Central memory CD4-positive, alpha-beta T cell (primary cell): ENCODE results near the gene INPP5A.
"Not testable (repeated sequence)": the region's sequence is repeated elsewhere in the genome, so short reads cannot be mapped to it uniquely, and the experiment has no call there.

Source experiments
- DNase-seq: peaks from one replicate; pipeline ENCODE4 v3.0.0; 2022

INPP5A gene

DNA sequence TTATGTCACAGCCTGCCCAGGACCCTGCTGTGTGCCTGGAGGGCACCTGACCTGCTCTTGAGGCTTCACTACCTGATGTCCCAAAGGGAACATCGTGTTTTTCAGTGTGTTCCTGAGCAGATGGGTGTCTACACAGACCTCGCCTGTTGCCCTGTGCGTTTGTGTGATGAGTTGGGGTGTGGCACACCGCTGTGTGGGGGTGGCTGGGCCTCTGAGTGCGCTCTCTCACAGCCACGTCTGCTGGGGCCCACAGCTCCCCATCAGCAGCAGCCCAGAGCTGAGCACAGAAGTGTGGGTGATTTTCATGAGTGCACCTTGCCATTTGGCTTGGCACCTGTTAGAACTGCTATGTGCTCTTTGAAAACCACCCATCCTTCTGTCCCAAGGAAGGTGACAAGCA lies 126.8 kb downstream of the INPP5A start:
- no peak for DNase-seq

DNA sequence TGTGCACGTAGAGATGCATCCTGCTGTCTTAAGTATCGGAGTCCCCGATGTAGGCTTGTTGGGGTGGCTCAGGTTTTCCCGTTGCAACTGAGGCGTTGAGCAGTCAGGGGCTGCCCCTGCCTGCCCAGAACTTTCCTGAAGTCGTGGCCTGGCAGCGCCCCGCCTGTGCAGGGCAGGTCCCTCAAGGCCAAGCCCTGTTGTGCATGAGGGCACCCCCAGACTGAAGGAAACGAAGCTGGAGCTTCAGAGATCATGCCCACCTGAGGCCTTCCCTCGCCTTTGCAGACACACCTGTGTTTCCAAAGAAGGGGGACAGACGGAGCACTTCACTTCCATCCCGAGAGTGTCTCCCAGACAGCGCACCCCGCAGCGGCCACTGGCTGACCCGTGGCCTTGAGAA lies 127.3 kb downstream of the INPP5A start:
- DNase-seq = no peak

DNA sequence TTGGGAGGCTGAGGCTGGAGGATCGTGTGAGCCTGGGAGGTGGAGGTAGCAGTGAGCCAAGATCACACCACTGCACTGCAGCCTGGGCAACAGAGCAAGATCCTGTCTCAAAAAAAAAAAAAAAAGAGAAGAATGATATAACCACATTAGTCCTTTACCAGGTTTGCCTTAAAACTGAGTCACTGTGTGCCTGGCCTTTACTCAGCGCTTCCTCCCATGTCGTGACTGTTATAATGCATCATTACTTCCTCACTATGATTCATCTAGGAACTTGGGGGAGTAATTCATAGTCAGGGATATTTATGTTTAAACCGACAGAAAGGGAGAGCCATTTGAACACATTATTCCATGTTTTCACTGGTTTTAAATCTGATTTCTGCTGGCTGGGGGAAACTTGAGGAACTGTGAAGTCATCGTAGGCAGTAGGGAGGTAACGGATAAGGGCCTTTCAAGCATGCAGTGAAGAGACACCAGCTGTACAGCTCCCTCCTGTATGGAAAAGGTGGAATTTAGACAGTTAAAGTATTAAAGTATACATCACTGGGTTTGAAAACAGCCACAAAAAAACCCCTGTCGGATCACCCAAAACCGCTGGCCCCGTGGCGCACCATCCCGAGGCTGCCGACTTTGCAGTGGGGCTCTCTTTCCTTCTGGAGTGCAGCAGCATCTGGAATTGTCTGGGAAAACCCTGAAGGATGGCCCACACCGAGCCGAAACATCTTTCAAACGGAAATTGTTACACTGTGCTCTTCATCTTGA lies 128.5 kb downstream of the INPP5A start:
- DNase-seq = no peak

DNA sequence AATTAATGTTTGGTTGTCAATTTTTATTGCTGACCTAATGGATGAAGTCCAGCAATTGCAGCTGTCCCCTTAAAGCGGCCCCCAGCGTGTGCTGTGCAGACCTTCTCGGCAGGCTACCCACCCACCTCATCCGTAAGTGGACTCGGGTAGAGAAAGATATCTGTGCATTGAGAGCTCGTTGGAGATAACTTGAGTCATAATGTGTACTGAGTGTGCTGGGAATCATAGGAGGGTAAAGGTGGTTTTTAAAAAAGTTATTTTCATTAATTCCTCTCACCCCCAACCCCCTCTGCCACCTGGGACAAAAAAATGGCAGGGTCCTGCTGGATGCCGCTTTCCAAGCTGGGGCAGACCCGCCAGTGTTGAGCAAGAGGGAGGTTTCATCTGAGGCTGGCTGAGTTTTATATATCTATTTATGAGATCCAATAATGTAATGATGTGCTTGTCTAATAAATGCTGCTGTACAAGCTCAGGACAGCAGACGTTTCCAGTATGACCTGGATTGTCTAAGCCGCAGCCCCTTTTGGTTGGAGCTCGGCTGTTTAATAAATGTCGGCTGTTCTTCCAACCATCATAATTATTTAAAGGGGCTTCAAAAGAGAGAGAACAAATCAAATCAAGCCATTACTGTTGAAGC lies 129.2 kb downstream of the INPP5A start:
- no peak for DNase-seq

DNA sequence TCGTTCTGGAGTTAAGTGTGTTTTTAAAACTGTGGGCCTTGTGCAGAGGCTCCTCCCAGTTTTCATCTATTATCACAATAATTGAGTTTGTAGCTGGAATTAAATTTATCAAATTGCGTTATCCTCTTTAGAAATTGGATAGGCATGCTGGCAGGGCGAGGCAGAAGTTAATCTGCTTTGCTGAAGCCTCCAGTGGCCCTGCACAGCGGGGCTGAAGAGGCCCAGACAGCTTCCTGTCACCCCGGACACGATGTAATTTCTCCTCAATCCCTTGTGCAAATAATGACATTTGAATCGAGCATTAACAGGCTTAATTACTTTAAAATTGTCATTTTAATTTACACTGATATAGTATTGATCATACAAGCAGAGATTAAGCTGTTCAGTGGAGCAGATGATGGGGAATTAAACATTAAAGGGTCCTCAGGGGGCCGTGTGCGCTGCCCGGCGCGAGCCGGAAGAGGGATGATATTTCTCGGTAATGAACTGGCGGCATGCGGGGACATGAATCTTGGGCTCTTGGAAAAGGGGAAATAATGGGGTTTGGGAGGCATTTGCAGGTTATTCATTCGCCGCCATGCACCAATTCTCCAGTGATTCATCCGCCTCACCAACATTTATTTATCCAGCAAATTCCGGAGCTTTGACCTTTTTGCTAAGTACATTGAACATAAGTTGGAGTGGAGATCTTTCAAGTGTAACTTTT lies 129.9 kb downstream of the INPP5A start:
- DNase-seq = no peak

DNA sequence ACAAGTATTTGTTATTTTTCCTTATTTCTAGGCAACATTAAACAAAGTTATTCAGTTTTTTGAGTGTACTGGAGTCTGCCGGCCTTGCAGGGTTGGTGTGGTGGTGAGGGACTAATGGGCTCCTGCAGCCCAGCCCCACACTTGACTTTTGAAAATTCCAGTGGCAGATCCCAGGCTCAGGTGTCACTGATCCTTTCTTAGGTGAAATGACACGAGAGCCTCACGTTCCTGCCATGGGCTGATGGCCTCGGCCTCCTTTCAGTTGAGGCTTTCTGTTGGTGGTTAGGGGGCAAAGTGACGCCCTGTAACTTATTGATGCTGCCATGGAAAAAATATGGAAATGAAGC lies 130.4 kb downstream of the INPP5A start:
- no peak for DNase-seq

DNA sequence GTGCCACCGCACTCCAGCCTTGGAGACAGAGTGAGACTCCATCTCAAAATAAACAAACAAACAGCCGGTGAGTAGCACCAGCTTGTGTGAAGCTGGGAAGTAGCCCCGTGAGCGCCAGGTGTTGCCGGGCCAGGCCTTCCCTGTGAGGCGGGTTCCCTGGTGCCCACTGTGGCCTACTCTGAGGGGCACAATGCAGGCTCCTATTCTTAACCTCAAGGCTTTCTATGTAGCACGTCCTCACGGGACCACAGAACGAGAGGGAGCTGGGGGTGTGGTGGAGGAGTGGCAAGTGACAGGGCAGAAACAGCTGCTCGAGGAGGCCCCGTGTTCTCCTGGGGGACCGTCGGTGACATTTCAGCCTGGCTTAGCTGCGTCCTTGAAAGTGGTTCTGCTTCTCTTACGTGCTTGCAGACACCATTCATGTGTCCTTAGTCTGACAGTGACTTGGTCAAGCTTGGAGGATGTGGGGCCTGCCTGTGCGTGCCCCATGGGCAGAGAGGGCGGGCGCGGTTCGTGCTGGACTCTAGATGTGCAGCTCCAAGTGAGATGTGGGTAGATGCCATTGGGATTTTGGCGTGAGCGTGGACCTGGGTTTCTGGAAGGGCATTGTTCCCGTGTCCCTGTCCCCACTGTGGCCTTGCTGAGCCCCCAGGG lies 131.7 kb downstream of the INPP5A start:
- DNase-seq = no peak

DNA sequence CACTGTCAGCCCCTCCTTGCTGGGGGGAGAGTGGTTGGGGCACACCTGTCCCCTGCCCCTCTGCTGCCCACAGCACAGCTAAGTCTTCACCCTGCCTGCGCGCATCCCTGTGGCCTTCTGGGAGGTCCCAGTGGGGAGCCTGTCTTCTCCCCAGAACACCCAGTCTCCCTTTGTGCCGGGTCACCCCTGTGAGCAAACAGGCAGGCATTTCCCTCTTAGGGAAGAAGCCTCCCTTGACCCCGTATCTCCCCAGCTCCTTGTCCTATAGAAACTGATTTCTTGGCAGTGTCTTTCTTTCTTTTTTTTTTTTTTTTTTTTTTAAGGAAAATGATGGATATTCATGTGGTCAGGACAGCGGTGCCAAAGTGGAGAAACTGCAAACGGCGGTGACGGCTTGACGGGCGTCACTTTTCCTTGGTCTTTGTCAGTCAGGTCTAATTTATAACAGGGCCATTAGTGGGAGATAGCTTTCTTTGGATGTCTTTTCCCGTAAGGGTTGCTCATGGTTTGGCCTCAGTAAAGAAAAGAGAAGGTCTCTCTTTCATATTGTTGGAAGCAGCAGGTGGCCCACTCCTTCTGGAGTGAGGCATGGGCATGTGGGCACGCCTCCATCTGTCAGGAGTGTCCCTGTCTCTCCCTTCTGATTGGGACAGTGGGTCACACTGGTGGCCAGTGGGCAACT lies 133.1 kb downstream of the INPP5A start:
- DNase-seq = no peak

DNA sequence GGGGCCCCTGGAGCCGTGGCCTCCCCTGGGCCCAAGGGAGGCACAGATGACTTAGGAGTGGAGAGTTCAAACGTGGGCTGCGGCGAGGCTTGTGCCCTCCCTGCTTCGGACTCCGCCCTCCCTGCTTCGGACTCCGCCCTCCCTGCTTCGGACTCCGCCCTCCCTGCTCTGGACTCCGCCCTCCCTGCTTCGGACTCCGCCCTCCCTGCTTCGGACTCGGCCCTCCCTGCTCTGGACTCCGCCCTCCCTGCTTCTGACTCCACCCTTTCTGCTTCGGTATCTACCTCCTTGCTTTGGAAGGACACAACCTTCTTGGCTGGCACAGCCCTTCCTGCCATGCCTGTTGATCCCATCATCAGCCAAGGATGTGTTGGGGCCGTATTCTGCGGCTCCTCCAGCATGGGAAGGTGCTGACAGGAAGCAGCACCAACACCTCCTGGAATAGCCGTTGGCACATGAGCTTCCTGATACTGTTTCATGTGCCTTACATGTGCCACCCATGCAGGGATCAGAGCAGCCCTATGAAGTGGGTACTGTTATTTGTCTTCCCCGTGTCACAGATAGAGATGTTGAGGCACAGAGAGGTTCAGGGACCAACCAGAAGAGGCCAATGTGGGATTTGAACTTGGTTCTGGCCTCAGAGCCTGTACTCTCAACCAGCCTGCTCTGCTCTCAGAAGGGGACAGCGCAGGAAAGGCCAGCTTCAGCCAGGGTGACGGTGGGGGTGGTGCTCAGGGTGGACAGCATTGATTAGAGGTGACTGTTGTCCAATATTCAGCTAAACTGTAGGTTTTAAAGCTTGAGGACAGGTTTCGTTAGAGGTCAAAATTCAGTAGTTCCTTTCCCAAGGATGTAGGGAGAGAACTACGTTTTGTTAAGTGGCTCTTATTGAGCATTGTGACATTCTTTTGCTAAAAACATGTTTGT lies 133.9 kb downstream of the INPP5A start:
- DNase-seq = no peak

DNA sequence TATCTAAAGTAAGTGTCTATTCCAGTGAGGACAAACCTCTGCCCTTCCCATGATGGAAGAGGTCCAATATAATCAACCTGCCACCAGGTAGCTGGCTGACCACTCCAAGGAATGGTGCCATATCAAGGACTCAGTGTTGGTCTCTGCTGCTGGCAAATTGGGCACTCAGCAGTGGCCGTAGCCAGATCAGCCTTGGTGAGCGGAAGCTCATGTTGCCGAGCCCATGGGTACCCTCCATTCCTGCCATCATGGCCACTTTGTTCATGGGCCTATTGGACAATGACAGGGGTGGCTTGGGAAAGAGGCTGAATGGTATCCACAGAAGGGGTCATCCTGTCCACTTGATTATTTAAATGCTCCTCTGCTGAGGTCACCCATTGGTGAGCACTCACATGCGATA lies 136.2 kb downstream of the INPP5A start:
- not testable (repeated sequence) for DNase-seq

DNA sequence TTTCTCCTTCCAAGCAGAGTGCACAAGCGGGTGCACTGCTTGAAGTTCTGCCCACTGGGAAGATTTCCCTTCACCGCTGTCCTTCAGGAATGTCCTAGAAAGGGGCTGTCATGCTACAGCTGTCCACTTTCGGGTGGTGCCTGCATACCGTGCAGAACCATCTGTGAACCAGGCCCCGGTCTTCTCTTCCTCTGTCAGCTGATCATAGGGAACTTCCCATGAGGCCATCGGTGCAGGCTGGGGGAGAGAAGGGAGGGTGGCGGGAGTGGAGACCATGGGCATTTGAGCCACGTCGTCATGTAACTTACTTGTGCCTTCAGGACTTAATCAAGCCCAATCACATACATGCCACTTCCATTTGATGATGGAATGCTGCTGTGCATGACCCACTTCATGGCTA lies 136.7 kb downstream of the INPP5A start:
- no peak for DNase-seq

DNA sequence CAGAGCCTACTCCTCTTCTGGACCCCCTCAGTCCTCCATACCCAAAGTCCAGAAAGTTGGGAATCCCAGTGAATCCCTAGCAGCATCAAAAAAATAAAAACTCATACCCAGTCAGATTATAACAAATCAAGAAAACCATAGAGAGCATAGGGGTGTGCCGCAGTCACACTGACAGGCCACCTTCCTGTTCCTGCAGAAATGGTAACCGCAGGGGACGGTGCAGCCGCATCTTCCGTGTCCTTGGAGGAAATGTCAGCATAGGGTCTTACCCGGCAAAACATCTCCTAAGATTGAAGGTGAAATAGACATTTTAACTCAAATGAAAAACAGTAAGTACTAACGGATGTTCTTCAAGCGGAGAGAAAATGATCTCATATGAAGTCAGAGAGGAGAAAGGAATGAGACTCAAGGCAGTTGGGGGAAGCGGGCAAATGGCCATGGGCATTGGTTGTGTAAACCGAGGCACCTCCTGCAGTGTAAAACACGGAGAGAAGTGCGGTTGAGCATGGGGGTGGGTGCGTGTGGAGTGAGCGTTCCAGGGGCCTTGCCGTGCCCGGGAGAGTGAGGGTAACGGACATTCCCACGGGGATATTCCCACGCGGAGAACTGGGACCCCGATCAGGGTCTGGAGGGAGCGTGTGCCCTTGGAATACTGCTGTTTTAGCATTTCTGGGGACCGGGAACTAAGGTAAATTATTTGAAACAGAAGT lies 137.6 kb downstream of the INPP5A start:
- DNase-seq = no peak

DNA sequence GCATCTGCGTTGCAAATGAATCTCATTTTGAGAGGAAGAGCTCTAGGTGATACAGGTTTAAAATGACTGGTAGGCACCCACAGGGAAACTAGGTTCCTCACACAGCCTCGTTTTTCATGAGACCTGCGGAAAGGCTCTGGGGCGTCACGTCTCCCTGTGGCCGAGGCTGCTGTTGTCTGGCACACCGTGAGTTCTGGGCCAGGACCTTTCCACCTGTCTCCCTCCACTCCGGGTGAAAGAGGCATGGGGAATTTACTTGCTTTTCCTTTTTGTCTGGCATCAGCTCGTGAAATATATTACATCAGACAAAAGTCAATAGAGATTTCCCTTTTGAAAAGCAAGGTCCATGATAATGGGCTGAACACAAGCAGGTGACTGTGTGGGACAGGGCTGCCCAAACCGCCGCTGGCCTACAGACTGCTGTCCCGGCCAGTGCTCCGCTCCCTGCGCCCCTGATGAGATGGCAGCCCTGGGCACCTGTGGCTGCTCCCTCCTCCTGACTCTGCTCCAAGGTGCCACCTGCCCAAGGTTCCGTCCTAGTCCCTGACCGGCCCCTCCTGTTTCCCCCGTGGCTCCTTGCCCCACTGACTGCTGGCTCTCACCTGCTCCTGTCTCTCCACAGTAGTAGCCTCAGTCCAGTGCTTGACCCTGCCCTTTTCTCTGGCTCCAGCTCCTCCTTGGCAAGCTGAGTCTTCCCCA lies 138.8 kb downstream of the INPP5A start:
- no peak for DNase-seq

DNA sequence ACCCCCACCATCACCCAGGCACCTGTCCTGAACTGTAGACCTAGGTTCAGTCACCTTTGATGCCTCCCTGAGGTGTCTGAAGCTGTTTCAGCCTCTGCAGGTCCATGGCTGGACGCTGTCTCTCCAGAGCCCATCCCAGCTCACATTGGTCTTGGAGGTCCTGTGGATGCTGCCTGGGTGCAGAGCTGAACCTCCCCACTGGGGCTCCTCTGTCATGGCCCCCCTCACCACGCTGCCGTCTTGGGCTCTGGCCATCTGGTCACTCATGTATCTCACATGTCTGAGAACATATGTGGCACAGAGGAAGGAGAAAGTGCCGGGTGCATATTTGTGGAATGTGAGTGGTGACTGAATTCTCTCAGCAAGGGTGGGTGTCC lies 139.5 kb downstream of the INPP5A start:
- no peak for DNase-seq

DNA sequence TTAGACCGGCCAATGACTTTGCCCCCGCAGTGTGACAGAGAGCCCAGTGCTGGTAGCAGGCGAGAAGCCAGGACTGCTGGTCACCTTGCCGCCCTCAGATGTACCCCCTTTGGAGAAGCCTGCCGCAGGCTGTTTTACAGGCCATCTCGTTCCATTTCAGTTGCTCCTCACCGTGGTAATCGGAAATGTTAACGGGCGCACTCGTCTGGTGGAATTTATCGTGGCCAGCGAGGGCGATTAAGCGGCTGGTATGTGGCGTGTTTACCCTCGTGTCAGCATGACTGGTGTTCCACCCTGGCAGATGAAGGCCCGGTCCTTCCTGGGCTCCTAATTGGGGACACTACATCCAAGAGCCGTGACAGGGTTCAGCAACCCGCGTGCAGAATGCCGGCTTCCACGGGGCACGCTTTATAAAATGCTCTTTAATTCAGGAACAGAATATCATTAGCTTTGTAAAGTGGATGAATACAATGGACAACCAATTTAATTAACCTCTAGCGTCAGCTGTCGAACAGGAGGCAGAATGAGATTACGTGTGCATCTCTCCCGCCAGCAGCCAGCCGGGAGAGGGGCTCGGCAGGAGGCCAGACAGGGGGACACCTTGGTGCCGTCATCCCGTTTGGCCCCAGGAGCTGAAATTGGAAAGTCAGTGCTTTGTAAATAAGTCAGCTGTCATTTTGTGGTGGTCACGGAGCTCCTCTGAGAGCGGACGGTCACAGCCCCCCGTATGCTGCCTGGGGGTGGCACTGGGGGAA lies 140.1 kb downstream of the INPP5A start:
- DNase-seq = no peak

DNA sequence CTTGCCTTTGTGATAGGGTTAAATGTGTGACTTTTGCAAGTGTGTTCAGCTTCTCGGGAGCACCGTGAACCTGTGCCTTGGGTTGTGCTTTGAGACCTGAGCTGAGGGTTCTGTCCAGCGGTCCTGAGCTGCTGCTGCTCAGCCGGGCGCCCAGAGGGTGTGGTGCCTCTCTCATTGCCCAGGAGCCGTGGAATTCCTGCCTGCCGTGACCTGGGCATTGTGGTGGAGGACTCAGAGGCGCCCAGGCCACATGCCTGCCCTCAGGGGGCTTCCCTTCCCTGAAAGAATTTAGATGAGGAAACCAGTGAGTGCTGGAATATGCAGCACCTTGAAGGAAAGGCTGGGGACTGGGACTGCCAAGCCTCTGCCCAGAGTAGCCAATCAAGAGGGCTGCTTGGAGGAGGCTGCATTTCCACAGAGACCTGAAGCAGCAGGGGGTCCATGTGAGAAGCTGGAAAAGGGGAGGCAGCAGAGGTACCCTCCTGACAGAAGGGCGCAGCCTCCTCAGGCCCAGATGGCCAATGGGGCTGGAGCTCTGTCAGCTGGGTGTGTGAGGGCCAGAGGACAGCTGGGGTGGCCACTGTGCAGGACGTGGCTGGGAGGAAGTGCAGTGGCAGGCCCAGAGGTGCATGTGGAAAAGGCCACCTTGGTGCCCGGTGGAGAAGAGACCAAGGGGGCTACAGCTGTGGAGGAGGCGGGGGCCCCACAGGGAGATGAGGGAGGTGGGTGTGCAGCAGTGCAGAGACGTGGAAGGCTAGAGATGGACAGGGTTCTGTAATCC lies 141.0 kb downstream of the INPP5A start:
- no peak for DNase-seq

DNA sequence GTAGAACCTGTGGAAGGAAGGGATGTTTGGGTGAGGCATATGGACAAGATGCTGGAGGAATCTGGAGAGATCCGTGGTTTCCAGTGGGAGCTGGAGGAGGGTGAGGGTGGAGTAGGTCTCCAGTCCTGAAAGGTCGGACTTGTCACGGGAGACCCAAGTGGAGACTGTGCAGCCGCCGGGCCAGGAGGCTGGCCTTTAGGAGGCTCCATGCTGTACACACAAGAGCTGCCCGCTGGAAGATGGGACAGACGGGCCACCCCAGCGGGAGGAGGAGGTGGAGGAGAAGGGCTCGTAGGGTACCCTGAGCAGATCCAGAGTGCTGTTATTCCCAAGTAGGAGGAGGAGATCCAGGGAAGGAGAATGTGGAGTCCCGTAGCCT lies 141.6 kb downstream of the INPP5A start:
- DNase-seq = no peak

DNA sequence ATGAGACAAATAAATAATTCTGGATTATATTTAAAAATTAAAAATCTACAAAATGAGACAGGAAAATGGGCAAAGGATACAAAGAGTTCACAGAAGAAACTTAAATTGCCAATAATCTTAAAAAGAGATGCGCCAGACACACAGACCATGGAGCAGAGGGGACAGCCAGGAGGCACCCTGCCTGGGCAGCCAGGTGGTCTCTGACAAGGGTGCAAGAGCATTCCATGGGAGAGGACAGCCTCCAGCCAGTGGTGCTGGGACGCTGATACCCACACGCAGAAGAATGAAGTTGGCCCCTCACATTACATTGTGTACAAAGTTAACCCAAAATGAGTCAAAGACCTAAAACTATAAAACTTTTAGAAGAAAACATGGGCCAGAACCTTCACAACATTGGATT lies 142.1 kb downstream of the INPP5A start:
- DNase-seq = no peak

DNA sequence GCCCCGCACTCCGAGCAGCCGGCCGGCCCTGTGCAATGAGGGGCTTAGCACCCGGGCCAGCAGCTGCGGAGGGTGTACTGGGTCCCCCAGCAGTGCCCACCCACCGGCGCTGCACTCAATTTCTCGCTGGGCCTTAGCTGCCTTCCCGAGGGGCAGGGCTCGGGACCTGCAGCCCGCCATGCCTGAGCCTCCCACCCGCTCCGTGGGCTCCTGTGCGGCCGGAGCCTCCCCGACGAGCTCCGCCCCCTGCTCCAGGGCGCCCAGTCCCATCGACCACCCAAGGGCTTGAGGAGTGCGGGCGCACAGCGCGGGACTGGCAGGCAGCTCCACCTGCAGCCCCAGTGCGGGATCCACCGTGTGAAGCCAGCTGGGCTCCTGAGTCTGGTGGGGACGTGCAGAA lies 143.2 kb downstream of the INPP5A start:
- DNase-seq = not testable (repeated sequence)
